Measurements from ENCODE around the gene ORC5.

The ORC5 gene

DNA sequence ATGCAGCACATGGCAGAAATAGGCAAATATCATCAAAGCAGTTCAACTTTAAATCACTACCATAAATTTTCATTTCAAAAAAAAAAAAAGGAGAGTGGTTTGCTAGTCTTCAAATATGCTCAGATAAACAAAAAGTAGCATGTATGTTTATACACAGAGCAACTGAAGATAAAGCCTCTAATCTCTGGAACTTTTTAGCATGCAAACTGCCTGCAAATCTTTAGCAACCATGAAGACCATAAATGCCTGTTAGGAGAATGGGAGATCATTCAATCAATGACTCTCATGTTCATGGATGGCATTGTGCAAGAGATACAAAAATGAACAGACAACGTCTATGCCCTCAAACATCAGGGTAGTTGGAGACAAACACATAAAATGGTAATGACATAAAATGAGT is 57.3 kb downstream of the ORC5 start:
- Histone ChIP-seq H3K9ac (no peak overlapping the region), H3K36me3 (ENCODE audit: insufficient read depth) (no peaks in the 10 kb centered on the region), H3K4me3 (IDR thresholded peaks at IDR 0.05; ENCODE audit: insufficient read depth, low read depth, low read length) (no peak overlapping the region), H2AFZ (ENCODE audit: low read depth) (no peak overlapping the region), H4K20me1 (ENCODE audit: insufficient read depth) (no peaks in the 10 kb centered on the region), H3K27ac (no peak overlapping the region), H3K79me2 (ENCODE audit: insufficient read depth, low read depth) (no peaks in the 10 kb centered on the region), H3K4me2 (no peak overlapping the region), H3K4me1 (ENCODE audit: low read depth, poor library complexity, severe bottlenecking) (no peaks in the 10 kb centered on the region), H3K27me3 (ENCODE audit: insufficient read depth, low read depth) (no peaks in the 10 kb centered on the region)
- TF ChIP-seq, protein P1, sequence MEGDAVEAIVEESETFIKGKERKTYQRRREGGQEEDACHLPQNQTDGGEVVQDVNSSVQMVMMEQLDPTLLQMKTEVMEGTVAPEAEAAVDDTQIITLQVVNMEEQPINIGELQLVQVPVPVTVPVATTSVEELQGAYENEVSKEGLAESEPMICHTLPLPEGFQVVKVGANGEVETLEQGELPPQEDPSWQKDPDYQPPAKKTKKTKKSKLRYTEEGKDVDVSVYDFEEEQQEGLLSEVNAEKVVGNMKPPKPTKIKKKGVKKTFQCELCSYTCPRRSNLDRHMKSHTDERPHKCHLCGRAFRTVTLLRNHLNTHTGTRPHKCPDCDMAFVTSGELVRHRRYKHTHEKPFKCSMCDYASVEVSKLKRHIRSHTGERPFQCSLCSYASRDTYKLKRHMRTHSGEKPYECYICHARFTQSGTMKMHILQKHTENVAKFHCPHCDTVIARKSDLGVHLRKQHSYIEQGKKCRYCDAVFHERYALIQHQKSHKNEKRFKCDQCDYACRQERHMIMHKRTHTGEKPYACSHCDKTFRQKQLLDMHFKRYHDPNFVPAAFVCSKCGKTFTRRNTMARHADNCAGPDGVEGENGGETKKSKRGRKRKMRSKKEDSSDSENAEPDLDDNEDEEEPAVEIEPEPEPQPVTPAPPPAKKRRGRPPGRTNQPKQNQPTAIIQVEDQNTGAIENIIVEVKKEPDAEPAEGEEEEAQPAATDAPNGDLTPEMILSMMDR (conservative IDR thresholded peaks at IDR 0.05; ENCODE audit: low read depth, low read length): no peak

DNA sequence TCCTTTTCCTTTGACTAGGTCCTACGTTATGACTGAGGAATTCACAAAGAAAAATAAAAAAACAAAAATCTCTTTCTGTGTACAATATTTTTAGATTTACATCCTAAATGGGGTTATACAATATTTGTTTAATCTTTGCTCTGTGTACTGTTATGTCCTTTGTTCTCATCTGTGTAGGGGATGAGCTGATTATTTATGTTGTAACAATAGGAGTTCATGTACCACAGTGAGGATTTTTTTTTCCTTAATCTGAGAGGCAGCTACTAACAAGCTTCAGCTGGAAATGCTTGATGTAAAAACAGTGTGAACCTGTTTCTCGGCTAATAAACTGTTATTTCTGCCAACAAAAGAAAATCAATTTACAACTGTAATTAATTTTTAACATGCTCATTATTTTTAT is 58.0 kb downstream of the ORC5 start:
- Histone ChIP-seq H3K9ac (no peak overlapping the region), H3K4me2 (no peak overlapping the region)

DNA sequence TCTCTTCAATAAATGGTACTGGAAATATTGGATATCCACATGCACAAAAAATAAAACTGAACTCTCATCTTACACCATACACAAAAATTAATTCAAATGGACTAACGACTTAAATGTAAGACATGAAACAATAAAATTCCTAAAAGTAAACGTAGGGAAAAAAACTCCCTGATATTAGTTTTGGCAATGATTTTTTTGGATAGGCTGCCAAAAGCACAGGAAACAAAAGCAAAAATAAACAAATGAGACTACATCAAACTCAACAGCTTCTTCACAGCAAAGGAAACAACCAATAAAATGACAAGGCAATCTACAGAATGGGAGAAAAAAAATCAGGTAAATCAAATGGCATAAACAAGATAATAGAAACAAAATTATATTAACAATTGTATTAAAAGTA is 65.7 kb downstream of the ORC5 start:
- Histone ChIP-seq H3K36me3 (ENCODE audit: insufficient read depth) (no peaks in the 10 kb centered on the region), H3K27ac (no peak overlapping the region), H3K4me1 (ENCODE audit: low read depth, poor library complexity, severe bottlenecking) (no peaks in the 10 kb centered on the region), H2AFZ (ENCODE audit: low read depth) (no peak overlapping the region), H4K20me1 (ENCODE audit: insufficient read depth) (no peaks in the 10 kb centered on the region), H3K9ac (no peak overlapping the region), H3K4me3 (IDR thresholded peaks at IDR 0.05; ENCODE audit: insufficient read depth, low read depth, low read length) (no peak overlapping the region), H3K27me3 (ENCODE audit: insufficient read depth, low read depth) (no peaks in the 10 kb centered on the region), H3K79me2 (ENCODE audit: insufficient read depth, low read depth) (no peaks in the 10 kb centered on the region), H3K4me2 (no peak overlapping the region)
- TF ChIP-seq, protein P1 (conservative IDR thresholded peaks at IDR 0.05; ENCODE audit: low read depth, low read length): no peak

More for the DNA sequence above, 58.0 kb downstream of the ORC5 start:
- H2AFZ ChIP-seq (ENCODE audit: low read depth): no peak overlapping the region
- no peaks in the 10 kb centered on the region for H3K79me2 ChIP-seq (ENCODE audit: insufficient read depth, low read depth)
- H3K27me3 ChIP-seq (ENCODE audit: insufficient read depth, low read depth): no peaks in the 10 kb centered on the region
- H4K20me1 ChIP-seq (ENCODE audit: insufficient read depth): no peaks in the 10 kb centered on the region
- no peak overlapping the region for H3K4me3 ChIP-seq (IDR thresholded peaks at IDR 0.05; ENCODE audit: insufficient read depth, low read depth, low read length)
- no peak overlapping the region for H3K27ac ChIP-seq
- no peaks in the 10 kb centered on the region for H3K4me1 ChIP-seq (ENCODE audit: low read depth, poor library complexity, severe bottlenecking)
- H3K36me3 ChIP-seq (ENCODE audit: insufficient read depth): no peaks in the 10 kb centered on the region
- TF ChIP-seq, protein P1 (conservative IDR thresholded peaks at IDR 0.05; ENCODE audit: low read depth, low read length): no peak

DNA sequence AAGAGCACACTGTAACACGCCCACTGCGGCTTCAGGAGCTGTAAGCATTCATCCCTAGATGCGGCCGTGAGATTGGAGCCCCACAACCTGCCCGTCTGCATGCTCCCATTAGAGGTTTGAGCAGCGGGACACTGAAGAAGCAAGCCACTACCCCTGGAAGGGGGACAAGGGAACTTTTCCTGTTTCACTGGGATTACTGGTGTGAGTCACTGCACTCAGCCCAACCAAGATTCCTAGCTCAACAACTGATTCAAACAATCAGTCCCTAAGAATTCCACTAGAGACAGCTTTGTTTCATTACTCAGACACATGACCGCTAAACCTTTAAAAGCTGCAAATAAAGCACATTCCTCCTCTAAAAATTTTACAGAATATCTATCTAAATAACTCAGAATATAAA is 69.8 kb downstream of the ORC5 start:
- H3K9ac ChIP-seq: no peak overlapping the region
- no peak overlapping the region for H2AFZ ChIP-seq (ENCODE audit: low read depth)
- H3K27me3 ChIP-seq (ENCODE audit: insufficient read depth, low read depth): no peaks in the 10 kb centered on the region
- no peak overlapping the region for H3K4me3 ChIP-seq (IDR thresholded peaks at IDR 0.05; ENCODE audit: insufficient read depth, low read depth, low read length)
- TF ChIP-seq, protein P1 (conservative IDR thresholded peaks at IDR 0.05; ENCODE audit: low read depth, low read length): no peak
- H3K27ac ChIP-seq: no peak overlapping the region
- no peaks in the 10 kb centered on the region for H3K79me2 ChIP-seq (ENCODE audit: insufficient read depth, low read depth)
- H3K4me1 ChIP-seq (ENCODE audit: low read depth, poor library complexity, severe bottlenecking): no peaks in the 10 kb centered on the region
- no peaks in the 10 kb centered on the region for H4K20me1 ChIP-seq (ENCODE audit: insufficient read depth)
- H3K36me3 ChIP-seq (ENCODE audit: insufficient read depth): no peaks in the 10 kb centered on the region
- no peak overlapping the region for H3K4me2 ChIP-seq

All from KMS-11 (cell line).